ENCODE results near the gene ITPK1.

DNA sequence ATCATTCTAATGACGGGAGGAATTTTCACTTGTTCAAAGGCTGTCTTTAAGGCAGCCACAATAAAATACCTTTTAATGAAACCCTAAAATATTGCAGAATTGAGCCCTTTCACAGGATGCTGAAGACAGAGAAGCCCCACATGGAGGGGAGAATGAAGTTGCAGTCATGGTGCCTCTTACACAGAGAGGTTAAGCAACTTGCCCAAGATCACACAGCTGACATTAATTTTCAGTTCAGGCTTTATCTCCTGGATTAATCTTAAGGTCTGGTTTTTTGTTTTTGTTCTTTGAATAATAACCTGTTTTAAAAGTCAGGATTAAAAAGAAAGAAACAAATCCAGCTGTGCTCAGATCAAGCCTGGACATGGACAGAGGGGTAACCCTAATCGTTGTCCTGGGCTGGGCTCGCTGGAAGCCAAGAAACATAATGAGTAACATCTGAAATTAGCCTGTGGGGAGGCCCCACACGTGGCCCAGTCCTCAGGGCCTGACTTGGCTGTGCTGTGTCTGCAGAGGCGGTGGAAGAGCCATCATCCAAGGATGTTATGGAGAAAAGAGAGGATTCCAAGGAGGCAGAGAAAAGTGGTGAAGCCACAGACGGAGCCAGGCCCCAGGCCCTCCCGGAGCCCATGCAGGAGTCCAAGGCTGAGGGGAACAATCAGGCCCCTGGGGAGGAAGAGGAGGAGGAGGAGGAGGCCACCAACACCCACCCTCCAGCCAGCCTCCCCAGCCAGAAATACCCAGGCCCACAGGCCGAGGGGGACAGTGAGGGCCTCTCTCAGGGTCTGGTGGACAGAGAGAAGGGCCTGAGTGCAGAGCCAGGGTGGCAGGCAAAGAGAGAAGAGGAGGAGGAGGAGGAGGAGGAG, 184.8 kb downstream of the ITPK1 start:
- TF ChIP-seq, protein P1, sequence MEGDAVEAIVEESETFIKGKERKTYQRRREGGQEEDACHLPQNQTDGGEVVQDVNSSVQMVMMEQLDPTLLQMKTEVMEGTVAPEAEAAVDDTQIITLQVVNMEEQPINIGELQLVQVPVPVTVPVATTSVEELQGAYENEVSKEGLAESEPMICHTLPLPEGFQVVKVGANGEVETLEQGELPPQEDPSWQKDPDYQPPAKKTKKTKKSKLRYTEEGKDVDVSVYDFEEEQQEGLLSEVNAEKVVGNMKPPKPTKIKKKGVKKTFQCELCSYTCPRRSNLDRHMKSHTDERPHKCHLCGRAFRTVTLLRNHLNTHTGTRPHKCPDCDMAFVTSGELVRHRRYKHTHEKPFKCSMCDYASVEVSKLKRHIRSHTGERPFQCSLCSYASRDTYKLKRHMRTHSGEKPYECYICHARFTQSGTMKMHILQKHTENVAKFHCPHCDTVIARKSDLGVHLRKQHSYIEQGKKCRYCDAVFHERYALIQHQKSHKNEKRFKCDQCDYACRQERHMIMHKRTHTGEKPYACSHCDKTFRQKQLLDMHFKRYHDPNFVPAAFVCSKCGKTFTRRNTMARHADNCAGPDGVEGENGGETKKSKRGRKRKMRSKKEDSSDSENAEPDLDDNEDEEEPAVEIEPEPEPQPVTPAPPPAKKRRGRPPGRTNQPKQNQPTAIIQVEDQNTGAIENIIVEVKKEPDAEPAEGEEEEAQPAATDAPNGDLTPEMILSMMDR (conservative IDR thresholded peaks at IDR 0.05 in 1 of 2, IDR thresholded peaks at IDR 0.05 in 1 of 2; ENCODE audit: extremely low read depth in 1 of 2, insufficient read depth in 1 of 2, low read depth in 1 of 2, low read length in 2 of 2) = no peak
- TF ChIP-seq EZH2 (IDR thresholded peaks at IDR 0.05; ENCODE audit: borderline replicate concordance, low read length) = no peak

Measured in mammary epithelial cell (primary cell).